ENCODE measurements around the gene EPN2. TPM values are rescaled to one million over a fixed set of nuclear protein-coding genes. Genes with fewer than 3 reads are reported as not detected.

The EPN2 gene
- total RNA-seq, 1 experiment from 2014 or later, result 35.6 TPM

DNA sequence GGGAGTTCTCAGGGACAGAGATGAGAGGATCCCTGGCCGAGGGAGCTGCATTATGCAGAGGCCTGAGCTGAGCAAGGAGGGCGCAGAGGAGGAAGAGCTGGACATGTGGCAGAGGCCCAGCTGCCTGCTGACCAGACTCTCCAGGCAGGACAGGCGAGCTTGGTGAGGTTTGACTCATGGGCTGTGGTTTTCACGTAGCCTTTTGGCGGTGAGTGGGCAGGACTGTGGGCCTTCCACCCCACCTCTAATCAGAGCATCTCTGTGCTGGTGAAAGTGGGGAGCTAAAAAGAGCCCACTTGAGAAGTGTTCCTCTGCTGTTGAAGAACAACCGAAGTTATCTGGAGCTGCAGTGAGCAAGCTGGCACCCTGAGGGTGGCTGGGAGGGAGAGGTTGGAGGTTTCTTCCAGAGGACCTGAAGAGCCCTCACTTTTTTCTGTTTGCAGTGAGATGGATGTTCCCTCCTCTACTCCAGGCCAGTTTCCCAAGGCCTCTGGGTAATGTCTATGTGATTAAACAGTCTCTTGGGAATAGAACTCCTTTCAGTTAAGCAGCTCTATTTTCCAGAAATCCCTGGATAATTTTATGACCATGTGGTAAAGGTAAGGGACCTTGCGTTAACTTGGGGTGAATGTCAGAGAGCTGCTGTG lies 11.9 kb downstream of the EPN2 start:
- no peaks in the 10 kb centered on the region for H3K27me3 ChIP-seq (replicated peaks; ENCODE audit: control insufficient read depth, insufficient read depth, low read length)
- H3K9me3 ChIP-seq, result no peaks in the 10 kb centered on the region
- H3K4me3 ChIP-seq (ENCODE audit: low read depth, low read length), result no peak overlapping the region
- intact Hi-C loops (cut with micrococcal nuclease; ENCODE audit: unreplicated experiment), result no loop called here
- H3K4me1 ChIP-seq, result peaks cover 17% of the 10 kb centered on the region
- Mint-ChIP-seq H3K27me3 (ENCODE audit: insufficient read depth, unreplicated experiment) (no peaks in the 10 kb centered on the region), H3K4me3 (ENCODE audit: unreplicated experiment) (no peak overlapping the region), H3K36me3 (ENCODE audit: insufficient read depth, unreplicated experiment) (no peaks in the 10 kb centered on the region), H3K4me1 (ENCODE audit: low read depth, unreplicated experiment) (peaks cover 20% of the 10 kb centered on the region), H3K9me3 (ENCODE audit: unreplicated experiment) (no peaks in the 10 kb centered on the region), H3K27ac (ENCODE audit: unreplicated experiment) (peak overlapping the region; percentile 10)
- POLR2A ChIA-PET, result no interaction called here
- no peak for DNase-seq
- CTCF ChIA-PET, result no interaction called here
- no TSS peak for BruUV-seq (replicated peaks)
- no peak for TF ChIP-seq CTCF (IDR thresholded peaks at IDR 0.05; ENCODE audit: insufficient read depth in 1 of 2, low read depth in 1 of 2, low read length in 1 of 2, severe bottlenecking in 1 of 2, unreplicated experiment in 1 of 2)
- H3K36me3 ChIP-seq (ENCODE audit: control insufficient read depth, insufficient read depth, low read length), result no peaks in the 10 kb centered on the region; the same call in 1 of the 2 replicates

DNA sequence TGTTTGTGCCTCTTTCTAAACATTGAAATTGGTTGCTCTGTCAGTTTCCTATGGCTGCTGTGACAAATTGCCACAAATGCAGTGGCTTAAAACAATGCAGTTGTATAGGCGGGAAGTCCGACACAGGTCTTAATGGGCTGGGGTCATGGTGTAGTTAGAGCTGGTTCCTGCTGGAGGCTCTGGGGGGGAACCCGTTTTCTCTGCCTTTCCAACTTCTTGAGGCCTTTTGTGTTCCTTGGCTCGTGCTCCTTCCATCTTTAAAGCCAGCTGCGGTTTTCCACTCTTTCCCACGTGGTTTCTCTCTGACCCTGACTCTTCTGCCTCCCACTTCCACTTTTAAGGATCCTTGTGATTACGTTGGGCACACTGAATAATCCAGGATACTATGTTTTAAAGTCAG lies 12.5 kb downstream of the EPN2 start:
- Mint-ChIP-seq H3K27me3 (ENCODE audit: insufficient read depth, unreplicated experiment) (no peaks in the 10 kb centered on the region), H3K4me3 (ENCODE audit: unreplicated experiment) (no peak overlapping the region), H3K9me3 (ENCODE audit: unreplicated experiment) (no peaks in the 10 kb centered on the region), H3K36me3 (ENCODE audit: insufficient read depth, unreplicated experiment) (no peaks in the 10 kb centered on the region), H3K4me1 (ENCODE audit: low read depth, unreplicated experiment) (peaks cover 20% of the 10 kb centered on the region), H3K27ac (ENCODE audit: unreplicated experiment) (no peak overlapping the region)
- no peak overlapping the region for H3K4me3 ChIP-seq (ENCODE audit: low read depth, low read length)
- ChIA-PET CTCF (no interaction called here), POLR2A (no interaction called here)
- no peaks in the 10 kb centered on the region for H3K27me3 ChIP-seq (replicated peaks; ENCODE audit: control insufficient read depth, insufficient read depth, low read length)
- no peak for TF ChIP-seq CTCF (IDR thresholded peaks at IDR 0.05; ENCODE audit: insufficient read depth in 1 of 2, low read depth in 1 of 2, low read length in 1 of 2, severe bottlenecking in 1 of 2, unreplicated experiment in 1 of 2)
- intact Hi-C loops (cut with micrococcal nuclease; ENCODE audit: unreplicated experiment), result no loop called here
- DNase-seq, result no peak
- BruUV-seq (replicated peaks), result no TSS peak
- H3K4me1 ChIP-seq, result peaks cover 17% of the 10 kb centered on the region
- no peaks in the 10 kb centered on the region for H3K9me3 ChIP-seq
- no peaks in the 10 kb centered on the region; the same call in 1 of the 2 replicates for H3K36me3 ChIP-seq (ENCODE audit: control insufficient read depth, insufficient read depth, low read length)

DNA sequence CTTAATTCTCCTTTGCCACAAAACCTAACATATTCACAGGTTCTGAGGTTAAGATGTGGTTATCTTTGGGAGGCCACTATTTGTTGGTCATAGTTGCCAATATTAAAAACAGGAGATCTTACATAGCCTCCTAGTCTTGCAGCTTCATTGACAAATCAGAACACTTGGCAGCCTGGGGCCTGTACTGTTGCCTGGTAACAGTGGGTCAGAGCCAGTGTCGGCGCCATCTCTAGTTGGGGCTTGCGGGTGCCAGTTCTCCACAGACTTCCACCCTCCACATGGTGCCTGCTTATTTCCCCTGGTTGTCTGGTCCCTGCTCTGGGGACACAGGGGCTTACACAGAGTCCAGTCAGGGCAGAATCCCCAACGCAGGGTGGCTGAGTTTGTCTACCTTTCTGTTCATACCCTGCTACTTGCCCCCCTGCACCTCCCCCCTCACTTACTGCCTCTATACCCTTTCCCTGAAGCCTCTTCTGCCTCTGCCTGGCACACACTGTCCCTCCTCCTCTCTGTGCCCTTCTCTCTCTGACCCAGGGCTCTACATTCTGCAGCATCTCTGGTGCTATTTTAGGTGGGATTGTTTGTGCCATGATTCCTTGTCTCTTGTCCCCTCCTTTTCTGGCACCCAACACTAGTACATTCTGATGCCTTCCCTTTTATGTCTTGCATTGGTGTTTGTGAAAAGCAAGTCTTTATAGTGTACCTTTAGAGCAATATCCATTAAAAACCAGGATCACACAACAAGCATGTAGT lies 13.4 kb downstream of the EPN2 start:
- no peaks in the 10 kb centered on the region for H3K27me3 ChIP-seq (replicated peaks; ENCODE audit: control insufficient read depth, insufficient read depth, low read length)
- H3K9me3 ChIP-seq, result no peaks in the 10 kb centered on the region
- Mint-ChIP-seq H3K4me3 (ENCODE audit: unreplicated experiment) (no peak overlapping the region), H3K27ac (ENCODE audit: unreplicated experiment) (no peak overlapping the region), H3K36me3 (ENCODE audit: insufficient read depth, unreplicated experiment) (no peaks in the 10 kb centered on the region), H3K27me3 (ENCODE audit: insufficient read depth, unreplicated experiment) (no peaks in the 10 kb centered on the region), H3K4me1 (ENCODE audit: low read depth, unreplicated experiment) (peaks cover 20% of the 10 kb centered on the region), H3K9me3 (ENCODE audit: unreplicated experiment) (no peaks in the 10 kb centered on the region)
- TF ChIP-seq CTCF (IDR thresholded peaks at IDR 0.05; ENCODE audit: insufficient read depth in 1 of 2, low read depth in 1 of 2, low read length in 1 of 2, severe bottlenecking in 1 of 2, unreplicated experiment in 1 of 2), result no peak
- DNase-seq, result no peak
- H3K4me1 ChIP-seq, result peaks cover 17% of the 10 kb centered on the region
- CTCF ChIA-PET, result no interaction called here
- BruUV-seq (replicated peaks), result no TSS peak
- H3K4me3 ChIP-seq (ENCODE audit: low read depth, low read length), result no peak overlapping the region
- intact Hi-C loops (cut with micrococcal nuclease; ENCODE audit: unreplicated experiment), result no loop called here
- H3K36me3 ChIP-seq (ENCODE audit: control insufficient read depth, insufficient read depth, low read length), result no peaks in the 10 kb centered on the region; the same call in 1 of the 2 replicates
- POLR2A ChIA-PET, result no interaction called here
